ENCODE data around the gene STMP1. TPM values are rescaled to one million over a fixed set of nuclear protein-coding genes. Genes with fewer than 3 reads are reported as not detected.

The STMP1 gene
- total RNA-seq, 4 donors from 2014 or later: 11.5 to 23.1 (median 19.6) TPM

DNA sequence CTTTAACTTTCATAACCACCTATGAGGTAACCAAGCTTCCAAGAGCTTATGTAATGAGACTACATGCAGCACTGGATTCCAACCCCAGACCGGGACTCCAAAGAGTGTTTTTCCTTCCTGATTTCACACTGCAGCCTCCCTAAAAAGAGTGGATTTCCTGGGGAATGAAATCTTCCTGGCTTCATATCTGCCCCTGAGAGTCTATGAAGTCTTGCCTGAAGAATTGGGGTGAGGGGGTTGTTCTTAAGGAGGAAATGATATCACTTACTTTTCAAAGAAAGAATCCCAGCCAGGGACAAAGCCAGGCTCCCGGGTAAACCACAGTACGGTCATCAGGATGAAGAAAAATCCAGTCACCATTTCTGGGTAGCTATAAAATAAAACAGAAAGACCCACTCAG is 29.7 kb downstream of the STMP1 start:
- TF ChIP-seq, protein P1, sequence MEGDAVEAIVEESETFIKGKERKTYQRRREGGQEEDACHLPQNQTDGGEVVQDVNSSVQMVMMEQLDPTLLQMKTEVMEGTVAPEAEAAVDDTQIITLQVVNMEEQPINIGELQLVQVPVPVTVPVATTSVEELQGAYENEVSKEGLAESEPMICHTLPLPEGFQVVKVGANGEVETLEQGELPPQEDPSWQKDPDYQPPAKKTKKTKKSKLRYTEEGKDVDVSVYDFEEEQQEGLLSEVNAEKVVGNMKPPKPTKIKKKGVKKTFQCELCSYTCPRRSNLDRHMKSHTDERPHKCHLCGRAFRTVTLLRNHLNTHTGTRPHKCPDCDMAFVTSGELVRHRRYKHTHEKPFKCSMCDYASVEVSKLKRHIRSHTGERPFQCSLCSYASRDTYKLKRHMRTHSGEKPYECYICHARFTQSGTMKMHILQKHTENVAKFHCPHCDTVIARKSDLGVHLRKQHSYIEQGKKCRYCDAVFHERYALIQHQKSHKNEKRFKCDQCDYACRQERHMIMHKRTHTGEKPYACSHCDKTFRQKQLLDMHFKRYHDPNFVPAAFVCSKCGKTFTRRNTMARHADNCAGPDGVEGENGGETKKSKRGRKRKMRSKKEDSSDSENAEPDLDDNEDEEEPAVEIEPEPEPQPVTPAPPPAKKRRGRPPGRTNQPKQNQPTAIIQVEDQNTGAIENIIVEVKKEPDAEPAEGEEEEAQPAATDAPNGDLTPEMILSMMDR (IDR thresholded peaks at IDR 0.05; ENCODE audit: low read depth): no peak

DNA sequence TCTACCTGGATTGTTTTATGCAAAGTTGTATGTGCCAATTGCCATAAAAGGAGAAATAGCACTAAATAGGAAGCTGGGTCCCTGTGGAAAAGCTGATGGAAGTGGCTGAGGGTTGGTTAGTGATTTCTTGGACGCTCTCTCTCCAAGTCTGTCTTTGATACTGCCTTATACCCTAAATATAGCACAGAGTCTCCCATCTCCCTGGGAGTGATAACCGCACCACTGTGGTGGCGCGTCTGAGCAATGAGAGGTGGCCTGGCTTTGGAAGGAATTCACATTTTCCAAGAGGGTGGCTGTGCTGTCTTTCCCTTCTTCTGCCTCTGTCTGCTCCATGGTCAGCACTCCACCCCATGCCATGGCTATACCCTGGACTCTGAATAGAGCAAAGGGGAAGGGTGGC is 31.2 kb downstream of the STMP1 start:
- TF ChIP-seq, protein P1 (IDR thresholded peaks at IDR 0.05; ENCODE audit: low read depth): no peak

DNA sequence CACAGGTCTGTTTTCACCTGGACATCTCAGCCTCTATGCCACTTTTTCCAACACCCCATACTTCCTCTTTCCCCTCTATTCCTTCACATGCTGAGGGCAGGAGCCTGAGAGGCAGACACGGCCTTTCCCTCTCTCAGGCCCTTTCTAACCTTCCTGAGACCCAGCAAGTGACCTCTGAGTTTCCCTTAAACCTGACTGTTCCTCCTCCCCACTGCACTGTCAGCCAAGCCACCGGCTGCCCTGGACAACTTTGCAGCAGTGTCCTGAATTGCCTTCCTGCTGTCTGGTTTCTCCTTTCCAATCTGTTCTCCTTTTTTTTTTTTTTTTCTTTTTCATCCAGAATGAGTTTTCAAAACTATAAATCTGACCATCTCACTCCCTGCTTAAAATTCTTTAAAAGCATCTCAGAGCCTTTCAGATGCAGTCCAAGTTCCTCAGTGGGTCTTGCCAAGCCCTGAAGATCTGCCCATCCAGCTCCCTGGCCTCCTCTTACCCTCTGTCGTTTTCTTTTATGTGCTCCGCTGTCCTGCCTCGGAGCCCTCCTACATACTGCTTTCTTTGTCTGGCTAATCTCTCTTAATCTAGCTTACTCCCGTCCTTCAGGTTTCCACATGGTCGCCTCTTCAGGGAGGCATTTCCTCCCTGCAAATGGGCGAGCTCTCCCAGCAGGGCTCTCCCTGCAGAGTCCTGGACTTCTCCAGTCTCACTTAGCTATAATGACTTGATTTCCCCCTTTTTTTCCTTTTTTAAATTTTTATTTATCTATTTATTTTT is 35.1 kb downstream of the STMP1 start:
- TF ChIP-seq, protein P1 (IDR thresholded peaks at IDR 0.05; ENCODE audit: low read depth): no peak

DNA sequence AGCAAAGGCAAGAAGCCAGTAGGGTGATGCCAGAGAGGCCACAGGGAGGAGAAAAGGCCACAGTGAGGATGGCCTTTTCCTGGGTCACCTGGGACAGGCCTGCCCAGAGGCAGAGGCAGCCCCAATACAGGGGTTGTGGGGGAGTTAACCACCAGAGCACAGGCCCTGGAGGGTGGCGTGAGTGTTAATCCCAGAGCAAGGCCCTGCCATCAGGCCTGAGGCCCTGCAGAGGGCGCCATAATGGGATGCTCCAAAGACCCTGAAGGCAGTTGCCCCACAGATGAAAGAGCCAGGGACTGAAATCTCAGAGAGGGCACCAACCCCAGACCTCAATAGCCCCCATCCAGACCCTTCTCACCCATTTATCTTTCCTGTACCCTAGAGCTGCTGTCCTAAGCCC is 41.8 kb downstream of the STMP1 start:
- TF ChIP-seq, protein P1 (IDR thresholded peaks at IDR 0.05; ENCODE audit: low read depth): no peak

DNA sequence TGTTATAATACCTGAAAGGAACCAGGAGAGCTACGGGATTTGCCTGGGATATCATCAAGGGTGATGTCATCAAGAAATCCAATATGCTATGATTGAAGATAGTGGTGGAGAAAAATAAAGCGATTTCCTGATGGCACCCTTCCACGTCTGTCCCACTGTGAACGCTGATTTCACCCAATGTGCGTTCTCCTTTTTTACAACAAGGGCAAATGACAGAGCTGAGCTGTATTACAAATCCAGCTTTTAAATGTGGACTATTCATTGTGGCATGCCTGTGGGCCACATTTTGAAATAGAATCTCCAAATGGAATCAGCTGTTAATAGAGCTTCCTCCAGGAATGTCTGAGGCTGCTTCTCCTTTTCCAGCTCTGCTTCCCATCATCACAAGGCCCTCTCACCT is 42.4 kb downstream of the STMP1 start:
- TF ChIP-seq, protein P1 (IDR thresholded peaks at IDR 0.05; ENCODE audit: low read depth): no peak

DNA sequence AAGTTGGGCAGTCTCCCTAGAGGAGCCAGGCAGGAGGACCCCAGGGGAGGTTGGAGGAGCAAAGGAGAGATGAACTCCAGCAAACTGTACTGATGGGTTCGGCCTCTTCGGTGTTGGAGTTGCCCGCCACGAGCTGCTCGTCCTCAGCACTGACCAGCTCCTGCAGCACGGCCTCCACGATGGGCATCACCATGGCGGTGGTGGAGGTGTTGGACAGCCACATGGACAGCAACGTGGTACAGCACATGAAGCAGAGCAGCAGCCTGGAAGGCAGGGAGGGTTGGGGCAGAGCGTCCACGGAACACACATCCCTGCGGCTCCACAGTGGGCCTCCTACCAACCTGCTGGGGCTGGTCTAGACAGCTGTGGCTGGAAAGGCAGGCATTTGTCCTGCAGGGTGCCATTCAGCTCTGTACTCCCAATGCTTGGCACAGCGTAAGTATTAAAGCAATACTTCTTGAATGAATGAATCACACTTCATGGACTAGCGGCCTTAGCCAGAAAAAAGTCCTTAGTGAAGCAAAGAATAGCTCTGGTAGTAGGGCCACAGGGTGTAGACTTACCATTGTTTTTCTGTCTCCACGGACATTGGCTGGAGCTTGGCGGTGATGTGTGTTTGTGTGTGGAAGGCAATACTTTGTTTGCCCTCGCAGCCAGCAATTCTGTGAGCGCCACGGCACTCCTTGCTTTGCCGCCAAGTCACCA is 43.9 kb downstream of the STMP1 start:
- TF ChIP-seq, protein P1 (IDR thresholded peaks at IDR 0.05; ENCODE audit: low read depth): no peak

DNA sequence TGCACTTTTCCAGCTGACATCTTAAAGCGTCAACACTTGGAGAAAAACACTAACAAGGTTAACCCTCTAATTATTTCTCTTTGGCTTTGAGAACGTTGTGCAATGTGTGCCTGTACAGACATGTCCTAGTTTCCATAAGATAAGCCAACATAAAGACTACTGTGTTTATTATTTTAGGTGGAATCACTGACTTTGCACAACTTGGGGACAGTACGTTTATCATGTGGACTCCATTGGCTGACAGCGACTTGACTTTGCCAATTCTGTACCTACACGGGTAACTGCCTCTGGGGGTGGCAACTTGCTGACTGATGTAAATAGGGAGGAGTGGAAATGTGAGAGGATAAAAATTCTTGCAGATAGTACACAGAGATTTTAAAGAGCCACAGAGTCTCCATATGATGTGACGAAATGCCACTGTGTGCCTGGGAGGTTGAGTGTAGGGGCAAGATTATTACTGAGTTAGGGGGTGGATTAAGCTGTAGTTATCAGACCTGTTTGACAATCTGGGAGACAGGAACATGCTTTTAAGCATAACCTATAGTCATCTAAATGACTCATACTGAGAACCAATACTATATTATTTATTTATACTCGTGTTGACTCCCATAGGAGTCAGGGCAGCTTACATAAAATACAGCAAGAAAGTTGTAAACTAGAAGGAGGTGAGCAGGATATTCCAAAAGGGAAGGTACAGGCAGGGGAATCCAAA is 44.7 kb downstream of the STMP1 start:
- TF ChIP-seq, protein P1 (IDR thresholded peaks at IDR 0.05; ENCODE audit: low read depth): no peak
